SK-N-SH (cell line): ENCODE results near the gene CFAP20DC. TPM values are rescaled to one million over a fixed set of nuclear protein-coding genes. Genes with fewer than 3 reads are reported as not detected.

Source experiments
- CTCF ChIA-PET: fragments of 300-600, 350-600 bp; formaldehyde crosslinking; extraction: SDS; loops from one replicate; lab custom pipeline; 2021; lab: Yijun Ruan, JAX
- POLR2A ChIA-PET: fragments of 350-600 bp; sonication (Branson Sonifier 250); formaldehyde crosslinking; extraction: SDS; loops from one replicate; lab custom pipeline; 2020; ENCODE audit warnings: antibody characterized with exemption, inconsistent platforms; lab: Yijun Ruan, JAX
- DNase-seq: peaks from one replicate; pipeline ENCODE4 v3.0.0; 2012
- H2AFZ ChIP-seq: fragments of 200-600 bp; sonication (generic); 2 replicates; pipeline ENCODE4 v1.8.1; 2016; ENCODE audit warnings: antibody characterized with exemption, mild to moderate bottlenecking, low read depth
- H3F3A ChIP-seq: fragments of 200-600 bp; sonication (generic); replicated peaks from 2 replicates; pipeline ENCODE3; 2016; ENCODE audit warnings: antibody characterized with exemption, mild to moderate bottlenecking; ENCODE audit not compliant: insufficient read depth
- H3K27ac ChIP-seq, 2 experiments: fragments of 200-500 bp in 1 of 2; fragments of 200-600 bp in 1 of 2; sonication (Bioruptor generic) in 1 of 2; sonication (generic), shearing (Covaris generic) in 1 of 2; 2 replicates each; pipeline versions ENCODE4 v1.5.1 to v1.6.1; 2014 to 2016; ENCODE audit warnings: low read depth in 2 of 2, inconsistent platforms in 1 of 2, low read length in 1 of 2, mild to moderate bottlenecking in 1 of 2, mixed read lengths in 1 of 2
- H3K27me3 ChIP-seq: fragments of 200-600 bp; sonication (generic), shearing (Covaris generic); 2 replicates; pipeline ENCODE4 v1.6.1; 2016; ENCODE audit warnings: mixed run types; ENCODE audit not compliant: insufficient read depth
- H3K36me3 ChIP-seq, 2 experiments: fragments of 200-500 bp in 1 of 2; fragments of 200-600 bp in 1 of 2; sonication (Bioruptor generic) in 1 of 2; sonication (generic) in 1 of 2; replicated peaks in 1 of 2; 2 replicates each; pipeline versions ENCODE3 to v1.5.1; 2014 to 2016; ENCODE audit warnings: low read length in 1 of 2, mild to moderate bottlenecking in 1 of 2; ENCODE audit not compliant: insufficient read depth in 2 of 2, control insufficient read depth in 1 of 2
- H3K4me1 ChIP-seq, 2 experiments: fragments of 200-500 bp in 1 of 2; fragments of 200-600 bp in 1 of 2; sonication (Bioruptor generic) in 1 of 2; sonication (generic), shearing (Covaris generic) in 1 of 2; 2 replicates each; pipeline versions ENCODE4 v1.5.1 to v1.6.1; 2014 to 2016; ENCODE audit warnings: low read depth in 1 of 2, low read length in 1 of 2, mixed run types in 1 of 2; ENCODE audit not compliant: insufficient read depth in 2 of 2, control insufficient read depth in 1 of 2
- H3K4me2 ChIP-seq: fragments of 200-600 bp; sonication (generic), shearing (Covaris generic); 2 replicates; pipeline ENCODE4 v1.6.1; 2017; ENCODE audit warnings: mixed run types
- H3K4me3 ChIP-seq, 2 experiments: fragments of 200-500 bp in 1 of 2; fragments of 200-600 bp in 1 of 2; sonication (Bioruptor generic) in 1 of 2; sonication (generic), shearing (Covaris generic) in 1 of 2; 2 replicates each; pipeline versions ENCODE4 v1.5.1 to v1.8.1; 2014 to 2016; ENCODE audit warnings: low read depth in 2 of 2, inconsistent platforms in 1 of 2, low read length in 1 of 2, mild to moderate bottlenecking in 1 of 2, mixed read lengths in 1 of 2, moderate library complexity in 1 of 2
- H3K79me2 ChIP-seq: fragments of 200-600 bp; sonication (generic); 2 replicates; pipeline ENCODE4 v1.8.1; 2017; ENCODE audit warnings: mild to moderate bottlenecking; ENCODE audit not compliant: insufficient read depth
- H3K9ac ChIP-seq: fragments of 200-600 bp; sonication (generic); 2 replicates; pipeline ENCODE4 v1.6.1; 2017; ENCODE audit warnings: mixed run types
- H3K9me2 ChIP-seq: fragments of 200-600 bp; sonication (generic); 2 replicates; pipeline ENCODE4 v1.6.1; 2017; ENCODE audit warnings: mixed run types
- H3K9me3 ChIP-seq: fragments of 200-600 bp; sonication (generic); 2 replicates; pipeline ENCODE4 v1.6.1; 2017; ENCODE audit warnings: mixed run types, mild to moderate bottlenecking, moderate library complexity
- H4K20me1 ChIP-seq: fragments of 200-600 bp; sonication (generic); 2 replicates; pipeline ENCODE4 v1.6.1; 2017; ENCODE audit warnings: mild to moderate bottlenecking, mixed run types; ENCODE audit not compliant: insufficient read depth
- CHD2 ChIP-seq: fragments of 150-350 bp; IDR thresholded peaks from 2 replicates; pipeline ENCODE4 v1.6.1; 2018; ENCODE audit warnings: low read length; ENCODE audit not compliant: partially characterized antibody
- EZH2phosphoT487 ChIP-seq: fragments of 200-600 bp; sonication (generic); IDR thresholded peaks from 2 replicates; pipeline ENCODE4 v1.6.1; 2017; ENCODE audit warnings: low read depth, mixed run types, mild to moderate bottlenecking, antibody characterized with exemption, moderate library complexity, borderline replicate concordance
- FOSL2 ChIP-seq: IDR thresholded peaks from 2 replicates; pipeline ENCODE4 v1.4.0; 2012; ENCODE audit warnings: low read depth, mild to moderate bottlenecking, moderate library complexity, borderline replicate concordance
- FOXM1 ChIP-seq: IDR thresholded peaks from 2 replicates; pipeline ENCODE4 v1.4.0; 2012; ENCODE audit warnings: low read depth, mild to moderate bottlenecking
- GABPA ChIP-seq: IDR thresholded peaks from 2 replicates; pipeline ENCODE4 v1.4.0; 2012; ENCODE audit warnings: low read depth, mild to moderate bottlenecking
- JUND ChIP-seq: IDR thresholded peaks from 2 replicates; pipeline ENCODE4 v1.4.0; 2012
- MAX ChIP-seq: IDR thresholded peaks from 2 replicates; pipeline ENCODE4 v1.4.0; 2012; ENCODE audit warnings: low read depth
- MEF2A ChIP-seq: IDR thresholded peaks from 2 replicates; pipeline ENCODE4 v1.4.0; 2012; ENCODE audit warnings: low read depth, borderline replicate concordance
- MXI1 ChIP-seq: IDR thresholded peaks from 2 replicates; pipeline ENCODE4 v1.6.1; 2012; ENCODE audit warnings: mild to moderate bottlenecking, low read depth, low read length, improper control_type of control experiment
- NFIC ChIP-seq: IDR thresholded peaks from 2 replicates; pipeline ENCODE4 v1.4.0; 2012; ENCODE audit warnings: borderline replicate concordance
- RAD21 ChIP-seq: IDR thresholded peaks from 2 replicates; pipeline ENCODE4 v1.6.1; 2012; ENCODE audit warnings: mild to moderate bottlenecking, low read length
- RCOR1 ChIP-seq: fragments of 150-350 bp; IDR thresholded peaks from 2 replicates; pipeline ENCODE4 v1.6.1; 2017; ENCODE audit warnings: antibody characterized with exemption, low read length
- RXRA ChIP-seq: IDR thresholded peaks from 2 replicates; pipeline ENCODE4 v1.4.0; 2012; ENCODE audit warnings: low read depth, mild to moderate bottlenecking, borderline replicate concordance
- SIN3A ChIP-seq: IDR thresholded peaks from 2 replicates; pipeline ENCODE4 v1.6.1; 2012; ENCODE audit warnings: low read depth, mild to moderate bottlenecking, low read length, moderate library complexity, borderline replicate concordance
- TEAD4 ChIP-seq: IDR thresholded peaks from 2 replicates; pipeline ENCODE4 v1.4.0; 2012; ENCODE audit warnings: mild to moderate bottlenecking, borderline replicate concordance; ENCODE audit not compliant: insufficient read depth
- USF2 ChIP-seq: fragments of 150-350 bp; IDR thresholded peaks from 2 replicates; pipeline ENCODE4 v1.6.1; 2017; ENCODE audit warnings: antibody characterized with exemption, low read length, low read depth, borderline replicate concordance
- YY1 ChIP-seq: IDR thresholded peaks from 2 replicates; pipeline ENCODE4 v1.4.0; 2012; ENCODE audit warnings: low read depth, mild to moderate bottlenecking
- WGBS: methylation state at CpG from one replicate; pipeline ENCODE4 v1.1.6; 2017; ENCODE audit warnings: low lambda C conversion rate; 5-methylcytosine and 5-hydroxymethylcytosine counted together
- polyA plus RNA-seq, 3 experiments: library from polyadenylated mRNA; depleted of rRNA; stranded (reverse); fragments of >200 nt; gene quantifications; 2 replicates each; pipeline ENCODE4 v1.2.3, GENCODE V29; 2012
- TF ChIP-seq, protein P1 (sequence below): IDR thresholded peaks from 2 replicates; pipeline ENCODE4 v1.4.0; 2012; ENCODE audit warnings: low read depth, borderline replicate concordance
- TF ChIP-seq, protein P2 (sequence below): fragments of 200-600 bp; sonication (generic); IDR thresholded peaks from 2 replicates; pipeline ENCODE4 v1.6.1; 2017; ENCODE audit warnings: antibody characterized with exemption, mild to moderate bottlenecking, moderate library complexity

CFAP20DC gene
- polyA plus RNA-seq, 1 of the 3 experiments (the other 2 are of a cell fraction): 1.8 TPM

DNA sequence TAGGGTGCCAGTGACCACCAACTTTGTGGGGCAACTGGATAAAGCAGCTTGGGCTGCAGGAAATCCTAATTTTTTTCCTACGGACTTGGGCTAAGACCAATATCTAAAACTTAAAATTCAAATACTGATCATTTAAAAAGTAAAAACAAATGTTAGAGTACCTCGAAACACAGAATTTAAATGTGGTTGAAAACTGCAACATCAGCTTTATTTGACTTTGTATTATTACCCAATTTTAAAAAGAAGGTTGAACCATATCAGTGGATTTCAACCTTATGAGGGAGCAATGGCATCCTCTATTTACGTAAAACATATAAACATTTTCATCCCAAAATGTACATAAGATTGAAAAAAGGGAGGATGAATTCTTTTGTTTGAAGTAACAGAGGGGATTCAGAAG, 26.2 kb downstream of the CFAP20DC start:
- Histone ChIP-seq H3K9me2 (no peaks in the 10 kb centered on the region), H4K20me1 (no peaks in the 10 kb centered on the region), H3K4me3 (no peak overlapping the region), H3K36me3 (no peaks in the 10 kb centered on the region), H3K9ac (no peak overlapping the region), H3F3A (no peaks in the 10 kb centered on the region), H2AFZ (no peak overlapping the region), H3K4me2 (no peak overlapping the region), H3K4me1 (peaks cover 0 to 2% of the 10 kb centered on the region in 2 experiments; a peak in 2 of 4 replicates), H3K27ac (no peak overlapping the region), H3K9me3 (no peaks in the 10 kb centered on the region), H3K79me2 (no peaks in the 10 kb centered on the region), H3K27me3 (no peaks in the 10 kb centered on the region)
- no peak for DNase-seq
- TF ChIP-seq USF2 (no peak), FOSL2 (no peak), CHD2 (no peak), MXI1 (no peak), JUND (no peak)
- TF ChIP-seq, protein P1, sequence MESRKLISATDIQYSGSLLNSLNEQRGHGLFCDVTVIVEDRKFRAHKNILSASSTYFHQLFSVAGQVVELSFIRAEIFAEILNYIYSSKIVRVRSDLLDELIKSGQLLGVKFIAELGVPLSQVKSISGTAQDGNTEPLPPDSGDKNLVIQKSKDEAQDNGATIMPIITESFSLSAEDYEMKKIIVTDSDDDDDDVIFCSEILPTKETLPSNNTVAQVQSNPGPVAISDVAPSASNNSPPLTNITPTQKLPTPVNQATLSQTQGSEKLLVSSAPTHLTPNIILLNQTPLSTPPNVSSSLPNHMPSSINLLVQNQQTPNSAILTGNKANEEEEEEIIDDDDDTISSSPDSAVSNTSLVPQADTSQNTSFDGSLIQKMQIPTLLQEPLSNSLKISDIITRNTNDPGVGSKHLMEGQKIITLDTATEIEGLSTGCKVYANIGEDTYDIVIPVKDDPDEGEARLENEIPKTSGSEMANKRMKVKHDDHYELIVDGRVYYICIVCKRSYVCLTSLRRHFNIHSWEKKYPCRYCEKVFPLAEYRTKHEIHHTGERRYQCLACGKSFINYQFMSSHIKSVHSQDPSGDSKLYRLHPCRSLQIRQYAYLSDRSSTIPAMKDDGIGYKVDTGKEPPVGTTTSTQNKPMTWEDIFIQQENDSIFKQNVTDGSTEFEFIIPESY: no peak
- ChIA-PET CTCF (interaction anchor here (0.8 kb wide), 1 partner anchor 10 kb away, joined by 3 read pairs; no protein-coding TSS in a partner anchor), POLR2A (no interaction called here)
- WGBS: 60% methylated on average over 3 of the region's 3 CpGs

GRCh38 chr3:59017617-59017984, 32.2 kb downstream of the CFAP20DC start:
- CTCF ChIA-PET: interaction anchor here (1.1 kb wide), 2 partner anchors 9 to 36 kb away, joined by 4 read pairs; no protein-coding TSS in a partner anchor
- Histone ChIP-seq H2AFZ (no peak overlapping the region), H3K4me2 (no peak overlapping the region), H3K36me3 (no peaks in the 10 kb centered on the region), H3K9me2 (no peaks in the 10 kb centered on the region), H3K79me2 (no peaks in the 10 kb centered on the region), H3K9me3 (no peaks in the 10 kb centered on the region), H3K9ac (no peak overlapping the region), H3K27me3 (no peaks in the 10 kb centered on the region), H3F3A (no peaks in the 10 kb centered on the region), H3K27ac (no peak overlapping the region), H3K4me3 (no peak overlapping the region), H3K4me1 (no peaks in the 10 kb centered on the region), H4K20me1 (no peaks in the 10 kb centered on the region)
- POLR2A ChIA-PET: no interaction called here
- WGBS: 92% methylated on average over 2 of the region's 2 CpGs
- no peak for TF ChIP-seq JUND
- no peak for TF ChIP-seq TEAD4
- no peak for TF ChIP-seq EZH2phosphoT487
- no peak for TF ChIP-seq FOXM1
- TF ChIP-seq RXRA: no peak
- no peak for TF ChIP-seq RAD21
- no peak for TF ChIP-seq MAX
- TF ChIP-seq SIN3A: no peak
- TF ChIP-seq RCOR1: no peak
- TF ChIP-seq MEF2A: no peak
- TF ChIP-seq GABPA: no peak
- TF ChIP-seq, protein P2, sequence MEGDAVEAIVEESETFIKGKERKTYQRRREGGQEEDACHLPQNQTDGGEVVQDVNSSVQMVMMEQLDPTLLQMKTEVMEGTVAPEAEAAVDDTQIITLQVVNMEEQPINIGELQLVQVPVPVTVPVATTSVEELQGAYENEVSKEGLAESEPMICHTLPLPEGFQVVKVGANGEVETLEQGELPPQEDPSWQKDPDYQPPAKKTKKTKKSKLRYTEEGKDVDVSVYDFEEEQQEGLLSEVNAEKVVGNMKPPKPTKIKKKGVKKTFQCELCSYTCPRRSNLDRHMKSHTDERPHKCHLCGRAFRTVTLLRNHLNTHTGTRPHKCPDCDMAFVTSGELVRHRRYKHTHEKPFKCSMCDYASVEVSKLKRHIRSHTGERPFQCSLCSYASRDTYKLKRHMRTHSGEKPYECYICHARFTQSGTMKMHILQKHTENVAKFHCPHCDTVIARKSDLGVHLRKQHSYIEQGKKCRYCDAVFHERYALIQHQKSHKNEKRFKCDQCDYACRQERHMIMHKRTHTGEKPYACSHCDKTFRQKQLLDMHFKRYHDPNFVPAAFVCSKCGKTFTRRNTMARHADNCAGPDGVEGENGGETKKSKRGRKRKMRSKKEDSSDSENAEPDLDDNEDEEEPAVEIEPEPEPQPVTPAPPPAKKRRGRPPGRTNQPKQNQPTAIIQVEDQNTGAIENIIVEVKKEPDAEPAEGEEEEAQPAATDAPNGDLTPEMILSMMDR: no peak
- no peak for TF ChIP-seq YY1
- TF ChIP-seq CHD2: no peak
- TF ChIP-seq NFIC: no peak
- no peak for DNase-seq
